Prostate gland (tissue), 2 donors: ENCODE results near the gene IQGAP3.

Source experiments
- POLR2A ChIP-seq: fragments of 450-650 bp; IDR thresholded peaks from one replicate; pipeline ENCODE4 v1.6.1; 2016; ENCODE audit warnings: antibody characterized with exemption, mild to moderate bottlenecking
- POLR2AphosphoS5 ChIP-seq: sonication (generic); formaldehyde crosslinking; IDR thresholded peaks from one replicate; pipeline ENCODE4 v1.6.1; 2017; ENCODE audit warnings: antibody characterized with exemption
- TF ChIP-seq, protein P1 (sequence below), 4 experiments: fragments of 200-600 bp in 2 of 4; fragments of 450-650 bp in 2 of 4; sonication (generic) in 2 of 4; IDR thresholded peaks; 1 replicate in 3 of 4; 2 replicates in 1 of 4; pipeline ENCODE4 v1.5.1; 2016 to 2019; ENCODE audit warnings: antibody characterized with exemption in 4 of 4, mild to moderate bottlenecking in 2 of 4, moderate library complexity in 2 of 4

DNA sequence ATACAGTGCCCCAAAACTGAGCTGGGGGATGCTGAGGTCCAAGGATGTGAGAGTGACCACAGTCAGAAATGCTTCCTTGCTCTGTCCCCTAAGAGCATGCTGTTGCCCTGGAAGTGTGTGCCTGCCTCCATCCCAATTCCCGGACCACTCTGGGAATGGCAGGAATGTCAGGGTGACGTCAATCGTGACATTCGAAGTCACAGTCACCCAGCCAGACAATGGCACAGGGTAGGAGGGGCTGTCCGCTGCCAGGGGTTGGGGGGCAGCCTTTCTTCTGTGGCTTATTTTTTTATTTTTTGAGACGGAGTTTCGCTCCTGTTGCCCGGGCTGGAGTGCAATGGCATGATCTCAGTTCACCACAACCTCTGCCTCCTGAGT is 94.1 kb downstream of the IQGAP3 start:
- TF ChIP-seq, protein P1, sequence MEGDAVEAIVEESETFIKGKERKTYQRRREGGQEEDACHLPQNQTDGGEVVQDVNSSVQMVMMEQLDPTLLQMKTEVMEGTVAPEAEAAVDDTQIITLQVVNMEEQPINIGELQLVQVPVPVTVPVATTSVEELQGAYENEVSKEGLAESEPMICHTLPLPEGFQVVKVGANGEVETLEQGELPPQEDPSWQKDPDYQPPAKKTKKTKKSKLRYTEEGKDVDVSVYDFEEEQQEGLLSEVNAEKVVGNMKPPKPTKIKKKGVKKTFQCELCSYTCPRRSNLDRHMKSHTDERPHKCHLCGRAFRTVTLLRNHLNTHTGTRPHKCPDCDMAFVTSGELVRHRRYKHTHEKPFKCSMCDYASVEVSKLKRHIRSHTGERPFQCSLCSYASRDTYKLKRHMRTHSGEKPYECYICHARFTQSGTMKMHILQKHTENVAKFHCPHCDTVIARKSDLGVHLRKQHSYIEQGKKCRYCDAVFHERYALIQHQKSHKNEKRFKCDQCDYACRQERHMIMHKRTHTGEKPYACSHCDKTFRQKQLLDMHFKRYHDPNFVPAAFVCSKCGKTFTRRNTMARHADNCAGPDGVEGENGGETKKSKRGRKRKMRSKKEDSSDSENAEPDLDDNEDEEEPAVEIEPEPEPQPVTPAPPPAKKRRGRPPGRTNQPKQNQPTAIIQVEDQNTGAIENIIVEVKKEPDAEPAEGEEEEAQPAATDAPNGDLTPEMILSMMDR (IDR thresholded peaks at IDR 0.05): no peak
- TF ChIP-seq POLR2AphosphoS5 (no peak), POLR2A (no peak)
